Brain microvascular endothelial cell (primary cell): ENCODE data around the gene ZNF497.

Experiments used
- DNase-seq: peaks from one replicate; pipeline ENCODE4 v3.0.0-alpha.2; 2020
- H3K27ac ChIP-seq: fragments of 250-450 bp; sonication (Bioruptor Pico); 2 replicates; pipeline ENCODE4 v1.5.1; 2020; ENCODE audit warnings: mild to moderate bottlenecking, moderate library complexity
- H3K27me3 ChIP-seq: fragments of 250-450 bp; sonication (Bioruptor Pico); replicated peaks from 2 replicates; pipeline ENCODE4 v1.5.1; 2020; ENCODE audit warnings: mild to moderate bottlenecking
- H3K36me3 ChIP-seq: fragments of 250-450 bp; sonication (Bioruptor Pico); replicated peaks from 2 replicates; pipeline ENCODE4 v1.5.1; 2020; ENCODE audit warnings: mild to moderate bottlenecking
- H3K4me3 ChIP-seq: 2 replicates; pipeline ENCODE4 v1.5.1; 2011; ENCODE audit warnings: low read depth, mild to moderate bottlenecking, control low read depth, low read length, moderate library complexity
- CTCF ChIP-seq: IDR thresholded peaks from 2 replicates; pipeline ENCODE4 v1.5.1; 2011; ENCODE audit warnings: low read depth, mild to moderate bottlenecking, moderate library complexity, low read length, control low read depth, inconsistent platforms; ENCODE audit errors: missing control alignments
- in situ Hi-C: cut with HindIII; loops from 2 replicates; pipeline ENCODE4 v1.10.0; 2017; ENCODE audit warnings: low sequenced_read_pairs, low pct_ligation_motif_present

ZNF497 gene

GRCh38 chr19:58394821-58395219 is 32.3 kb upstream of the ZNF497 start:
- in situ Hi-C loops, result no loop called here
- no peak overlapping the region for H3K4me3 ChIP-seq

GRCh38 chr19:58393725-58394033 is 31.1 kb upstream of the ZNF497 start:
- H3K36me3 ChIP-seq, result peaks cover 52% of the 10 kb centered on the region
- in situ Hi-C loops, result no loop called here
- no peak for TF ChIP-seq CTCF
- no peak overlapping the region for H3K27ac ChIP-seq
- DNase-seq, result no peak
- H3K4me3 ChIP-seq, result no peak overlapping the region
- no peaks in the 10 kb centered on the region for H3K27me3 ChIP-seq

More at GRCh38 chr19:58394821-58395219, 32.3 kb upstream of the ZNF497 start:
- no peak for TF ChIP-seq CTCF
- Histone ChIP-seq H3K27ac (no peak overlapping the region), H3K36me3 (peaks cover 45% of the 10 kb centered on the region), H3K27me3 (no peaks in the 10 kb centered on the region)
- DNase-seq, result no peak

- Histone ChIP-seq H3K36me3 (peaks cover 55% of the 10 kb centered on the region), H3K4me3 (no peak overlapping the region), H3K27me3 (no peaks in the 10 kb centered on the region), H3K27ac (no peak overlapping the region)
- TF ChIP-seq CTCF, result no peak
- no peak for DNase-seq
- in situ Hi-C loops, result no loop called here
These were observed 30.6 kb upstream of the ZNF497 start for GRCh38 chr19:58392945-58393724.

GRCh38 chr19:58388175-58388526 is 25.6 kb upstream of the ZNF497 start:
- TF ChIP-seq CTCF, result no peak
- H3K27me3 ChIP-seq, result no peaks in the 10 kb centered on the region
- no peak for DNase-seq
- H3K4me3 ChIP-seq, result peak overlapping the region; percentile 90
- in situ Hi-C loops, result no loop called here
- H3K27ac ChIP-seq, result no peak overlapping the region
- H3K36me3 ChIP-seq, result peaks cover 36% of the 10 kb centered on the region

- in situ Hi-C loops, result no loop called here
- Histone ChIP-seq H3K4me3 (peak overlapping the region; percentile 90), H3K27ac (peak overlapping the region; percentile 91), H3K36me3 (peaks cover 30% of the 10 kb centered on the region), H3K27me3 (no peaks in the 10 kb centered on the region)
- no peak for DNase-seq
- TF ChIP-seq CTCF, result peak; percentile 3
These were observed 25.0 kb upstream of the ZNF497 start for GRCh38 chr19:58387338-58388174.
